VCaP (cell line): ENCODE measurements around the gene F2R.
A peak's percentile ranks its signal among the peaks of the same experiment; 100 is the strongest.

ENCODE experiments used
- H3K27ac ChIP-seq: fragments of 450-650 bp; 2 replicates; pipeline ENCODE4 v1.5.1; 2017
- CTCF ChIP-seq: fragments of 450-650 bp; conservative IDR thresholded peaks from 2 replicates; pipeline ENCODE4 v1.5.1; 2017; ENCODE audit warnings: mild to moderate bottlenecking, moderate library complexity

Gene F2R

GRCh38 chr5:76720988-76721569, 5.2 kb downstream of the F2R start:
- peak overlapping the region; percentile 73 for H3K27ac ChIP-seq
- TF ChIP-seq CTCF: no peak

GRCh38 chr5:76723266-76723665, 7.3 kb downstream of the F2R start:
- no peak overlapping the region; the same call in 1 of the 2 replicates for H3K27ac ChIP-seq
- TF ChIP-seq CTCF: no peak

- peak overlapping the region; percentile 24; the same call in 1 of the 2 replicates for H3K27ac ChIP-seq
- no peak for TF ChIP-seq CTCF
Measured at GRCh38 chr5:76723906-76724305, 8.0 kb downstream of the F2R start.

- 0 out of 2 replicates have a peak overlapping the region, but pooled peaks have one; percentile 24 for H3K27ac ChIP-seq
- TF ChIP-seq CTCF: no peak
Measured at GRCh38 chr5:76724871-76725270, 8.9 kb downstream of the F2R start.

GRCh38 chr5:76728965-76729364, 13.0 kb downstream of the F2R start:
- TF ChIP-seq CTCF: no peak
- H3K27ac ChIP-seq: no peak overlapping the region

GRCh38 chr5:76729373-76730290, 13.7 kb downstream of the F2R start:
- no peak for TF ChIP-seq CTCF
- H3K27ac ChIP-seq: no peak overlapping the region

- no peak for TF ChIP-seq CTCF
- H3K27ac ChIP-seq: no peak overlapping the region
Measured at GRCh38 chr5:76732405-76733048, 16.6 kb downstream of the F2R start.
